K562 (cell line): Measurements from ENCODE around the gene EIF4E. TPM values are rescaled to one million over a fixed set of nuclear protein-coding genes. Genes with fewer than 3 reads are reported as not detected.

Source experiments
- GATAD2B ChIP-seq: fragments of 450-650 bp; IDR thresholded peaks from 2 replicates; pipeline ENCODE4 v1.6.1; 2017; ENCODE audit warnings: mild to moderate bottlenecking, borderline replicate concordance
- HLTF ChIP-seq: fragments of 450-650 bp; IDR thresholded peaks from 2 replicates; pipeline ENCODE4 v1.6.1; 2016
- MEIS2 ChIP-seq: fragments of 450-650 bp; IDR thresholded peaks from 2 replicates; pipeline ENCODE4 v1.6.1; 2014; ENCODE audit warnings: mild to moderate bottlenecking; ENCODE audit not compliant: partially characterized antibody
- MTA1 ChIP-seq: fragments of 450-650 bp; IDR thresholded peaks from 2 replicates; pipeline ENCODE4 v1.6.1; 2017; ENCODE audit warnings: borderline replicate concordance
- MYBL2 ChIP-seq, 2 experiments: fragments of 450-650 bp in 1 of 2; sonication (generic) in 1 of 2; formaldehyde crosslinking in 1 of 2; IDR thresholded peaks; 2 replicates each; pipeline versions ENCODE4 v1.6.1 to v1.8.1; 2017 to 2022; ENCODE audit warnings: borderline replicate concordance in 1 of 2, inconsistent platforms in 1 of 2, low read depth in 1 of 2, mild to moderate bottlenecking in 1 of 2, missing genetic modification reagents in 1 of 2, moderate library complexity in 1 of 2
- POLR2G ChIP-seq: fragments of 200-400 bp; formaldehyde crosslinking; IDR thresholded peaks from 2 replicates; pipeline ENCODE4 v1.6.1; 2017; ENCODE audit warnings: low read depth, mild to moderate bottlenecking, antibody characterized with exemption, low read length, moderate library complexity
- POLR3G ChIP-seq: IDR thresholded peaks from 2 replicates; pipeline ENCODE4 v1.6.1; 2011; ENCODE audit not compliant: insufficient read length, insufficient replicate concordance; ENCODE audit errors: extremely low read depth
- PTTG1 ChIP-seq: fragments of 450-650 bp; IDR thresholded peaks from 2 replicates; pipeline ENCODE4 v1.6.1; 2016; ENCODE audit warnings: low read depth, mild to moderate bottlenecking, missing genetic modification characterization, missing compliant biosample characterization
- RBM17 ChIP-seq: fragments of 200-400 bp; formaldehyde crosslinking; IDR thresholded peaks from 2 replicates; pipeline ENCODE4 v1.6.1; 2017; ENCODE audit warnings: low read depth, mild to moderate bottlenecking, low read length, borderline replicate concordance
- RBM22 ChIP-seq: fragments of 200-400 bp; formaldehyde crosslinking; IDR thresholded peaks from 2 replicates; pipeline ENCODE4 v1.6.1; 2018; ENCODE audit warnings: low read length, low read depth; ENCODE audit not compliant: poor library complexity, severe bottlenecking
- SIX5 ChIP-seq, 2 experiments: IDR thresholded peaks; 2 replicates each; pipeline ENCODE4 v1.6.1; 2011; ENCODE audit warnings: low read length in 2 of 2, borderline replicate concordance in 1 of 2, low read depth in 1 of 2, mild to moderate bottlenecking in 1 of 2, moderate library complexity in 1 of 2; ENCODE audit not compliant: insufficient read depth in 1 of 2
- ZNF316 ChIP-seq: fragments of 450-650 bp; IDR thresholded peaks from 2 replicates; pipeline ENCODE4 v1.6.1; 2016
- polyA plus RNA-seq, 8 experiments: library from polyadenylated mRNA; depleted of rRNA in 4 of 8; stranded (reverse) in 5 of 8; unstranded in 3 of 8; fragments of >200 nt; fragmentation: Nextera tagmentation in 2 of 8; fragmentation: Illumina TruSeq in 1 of 8; extraction: Ambion mirVana in 2 of 8; extraction: Trizol in 1 of 8; gene quantifications; 2 replicates each; pipeline versions ENCODE4 v1.2.1 to v1.2.3, GENCODE V29; 2011 to 2014; ENCODE audit warnings: inconsistent platforms in 1 of 8, missing spikeins in 1 of 8
- total RNA-seq, 7 experiments: library from RNA; depleted of rRNA in 6 of 7; stranded (reverse); fragments of >200 nt in 6 of 7; fragmentation: Illumina TruSeq in 2 of 7; extraction: Trizol in 2 of 7; gene quantifications; 2 replicates each; pipeline versions ENCODE4 v1.2.1 to v1.2.3, GENCODE V29; 2011 to 2021; ENCODE audit warnings: low replicate concordance in 1 of 7
- TF ChIP-seq, protein P1 (sequence below): fragments of 250-450 bp; sonication (Bioruptor Pico); IDR thresholded peaks from 2 replicates; pipeline ENCODE4 v1.5.0; 2021
- TF ChIP-seq, protein P2 (sequence below), 2 experiments: IDR thresholded peaks; 2 replicates each; pipeline ENCODE4 v1.6.1; 2012; ENCODE audit warnings: improper control_type of control experiment in 2 of 2, low read depth in 2 of 2, low read length in 2 of 2, borderline replicate concordance in 1 of 2
- TF ChIP-seq, protein P3 (sequence below), 2 experiments: IDR thresholded peaks; 2 replicates each; pipeline ENCODE4 v1.6.1; 2011; ENCODE audit warnings: borderline replicate concordance in 1 of 2, control low read depth in 1 of 2, low read depth in 1 of 2, low read length in 1 of 2, mild to moderate bottlenecking in 1 of 2, mixed read lengths in 1 of 2, moderate library complexity in 1 of 2; ENCODE audit not compliant: insufficient read depth in 1 of 2, insufficient read length in 1 of 2, poor library complexity in 1 of 2, severe bottlenecking in 1 of 2; ENCODE audit errors: extremely low read depth in 1 of 2
- TF ChIP-seq, protein P4 (sequence below): IDR thresholded peaks from 2 replicates; pipeline ENCODE4 v1.6.1; 2014; ENCODE audit warnings: antibody characterized with exemption
- TF ChIP-seq, protein P5 (sequence below): fragments of 200-800 bp; sonication (Bioruptor generic); IDR thresholded peaks from 2 replicates; pipeline ENCODE4 v1.6.1; 2017; ENCODE audit warnings: missing genetic modification characterization, missing compliant biosample characterization

Gene EIF4E
- total and polyA plus RNA-seq, 9 of the 15 experiments (the other 6 are each of a cell fraction or from before 2014, with no cell fraction given), result 164 to 489 (median 179) TPM

DNA sequence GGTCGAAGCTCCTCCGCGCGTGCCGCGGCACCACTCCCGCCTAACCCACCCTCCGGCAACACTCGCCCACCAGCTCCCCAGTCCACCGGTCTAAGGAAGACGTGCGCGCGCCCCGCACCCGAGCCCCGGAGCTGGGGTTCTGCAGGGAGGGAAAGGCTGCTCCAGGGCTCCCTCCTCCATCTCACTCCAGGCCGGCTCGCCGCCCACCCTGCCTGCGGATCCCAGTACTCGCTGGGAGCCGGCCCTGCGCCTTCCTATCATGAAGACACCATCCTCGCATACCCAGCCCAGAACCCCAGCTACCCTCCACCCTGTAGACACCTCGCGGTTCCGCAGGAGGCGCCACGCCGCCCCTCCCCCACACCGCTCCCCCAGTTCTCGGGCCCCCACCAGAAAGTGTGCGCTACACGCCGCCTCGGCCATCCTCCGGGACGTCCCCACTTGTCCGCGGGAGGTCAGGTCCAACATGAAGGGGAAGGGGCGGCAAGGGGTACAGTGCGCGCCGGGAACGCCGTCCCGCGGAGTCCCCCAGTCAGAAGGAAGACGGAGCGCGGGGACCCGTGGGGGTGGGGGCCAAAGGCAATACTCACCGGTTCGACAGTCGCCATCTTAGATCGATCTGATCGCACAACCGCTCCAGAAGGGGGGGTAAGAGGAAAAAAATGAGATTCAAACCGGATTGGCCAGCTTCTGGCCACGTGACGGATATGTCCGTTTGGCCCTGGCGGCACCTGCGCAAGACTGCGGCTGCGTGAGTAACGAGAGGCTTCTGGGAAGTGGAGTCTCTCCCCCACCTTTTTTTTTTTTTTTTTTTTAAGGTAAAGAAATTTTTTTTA is at the start of gene EIF4E (continued):
- TF ChIP-seq, protein P1, sequence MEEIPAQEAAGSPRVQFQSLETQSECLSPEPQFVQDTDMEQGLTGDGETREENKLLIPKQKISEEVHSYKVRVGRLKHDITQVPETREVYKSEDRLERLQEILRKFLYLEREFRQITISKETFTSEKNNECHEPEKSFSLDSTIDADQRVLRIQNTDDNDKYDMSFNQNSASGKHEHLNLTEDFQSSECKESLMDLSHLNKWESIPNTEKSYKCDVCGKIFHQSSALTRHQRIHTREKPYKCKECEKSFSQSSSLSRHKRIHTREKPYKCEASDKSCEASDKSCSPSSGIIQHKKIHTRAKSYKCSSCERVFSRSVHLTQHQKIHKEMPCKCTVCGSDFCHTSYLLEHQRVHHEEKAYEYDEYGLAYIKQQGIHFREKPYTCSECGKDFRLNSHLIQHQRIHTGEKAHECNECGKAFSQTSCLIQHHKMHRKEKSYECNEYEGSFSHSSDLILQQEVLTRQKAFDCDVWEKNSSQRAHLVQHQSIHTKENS (CRISPR knock-in tag), result no peak
- peak; percentile 16; the same call in 1 of the 2 replicates for TF ChIP-seq ZNF316
- no peak for TF ChIP-seq RBM17
- TF ChIP-seq SIX5 (IDR thresholded peaks at IDR 0.05; ENCODE audit: borderline replicate concordance in 1 of 2, insufficient read depth in 1 of 2, low read depth in 1 of 2, low read length in 2 of 2), result peak; percentile 31 to 49; a peak in 3 of 4 replicates
- TF ChIP-seq RBM22, result peak; percentile 65
- peak; percentile 53 for TF ChIP-seq MEIS2
- TF ChIP-seq, protein P2, sequence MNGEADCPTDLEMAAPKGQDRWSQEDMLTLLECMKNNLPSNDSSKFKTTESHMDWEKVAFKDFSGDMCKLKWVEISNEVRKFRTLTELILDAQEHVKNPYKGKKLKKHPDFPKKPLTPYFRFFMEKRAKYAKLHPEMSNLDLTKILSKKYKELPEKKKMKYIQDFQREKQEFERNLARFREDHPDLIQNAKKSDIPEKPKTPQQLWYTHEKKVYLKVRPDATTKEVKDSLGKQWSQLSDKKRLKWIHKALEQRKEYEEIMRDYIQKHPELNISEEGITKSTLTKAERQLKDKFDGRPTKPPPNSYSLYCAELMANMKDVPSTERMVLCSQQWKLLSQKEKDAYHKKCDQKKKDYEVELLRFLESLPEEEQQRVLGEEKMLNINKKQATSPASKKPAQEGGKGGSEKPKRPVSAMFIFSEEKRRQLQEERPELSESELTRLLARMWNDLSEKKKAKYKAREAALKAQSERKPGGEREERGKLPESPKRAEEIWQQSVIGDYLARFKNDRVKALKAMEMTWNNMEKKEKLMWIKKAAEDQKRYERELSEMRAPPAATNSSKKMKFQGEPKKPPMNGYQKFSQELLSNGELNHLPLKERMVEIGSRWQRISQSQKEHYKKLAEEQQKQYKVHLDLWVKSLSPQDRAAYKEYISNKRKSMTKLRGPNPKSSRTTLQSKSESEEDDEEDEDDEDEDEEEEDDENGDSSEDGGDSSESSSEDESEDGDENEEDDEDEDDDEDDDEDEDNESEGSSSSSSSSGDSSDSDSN (IDR thresholded peaks at IDR 0.05; ENCODE audit: borderline replicate concordance in 1 of 2, low read depth in 2 of 2, low read length in 2 of 2), result 0 out of 4 replicates have a peak, but pooled peaks have one; percentile 18 to 35
- TF ChIP-seq, protein P3, sequence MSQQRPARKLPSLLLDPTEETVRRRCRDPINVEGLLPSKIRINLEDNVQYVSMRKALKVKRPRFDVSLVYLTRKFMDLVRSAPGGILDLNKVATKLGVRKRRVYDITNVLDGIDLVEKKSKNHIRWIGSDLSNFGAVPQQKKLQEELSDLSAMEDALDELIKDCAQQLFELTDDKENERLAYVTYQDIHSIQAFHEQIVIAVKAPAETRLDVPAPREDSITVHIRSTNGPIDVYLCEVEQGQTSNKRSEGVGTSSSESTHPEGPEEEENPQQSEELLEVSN (IDR thresholded peaks at IDR 0.05; ENCODE audit: borderline replicate concordance in 1 of 2, extremely low read depth in 1 of 2, insufficient read depth in 1 of 2, insufficient read length in 1 of 2, low read depth in 1 of 2, low read length in 1 of 2, poor library complexity in 1 of 2, severe bottlenecking in 1 of 2), result peak in 1 of 2 experiments; percentile 74
- TF ChIP-seq PTTG1 (tag), result no peak
- TF ChIP-seq, protein P4, sequence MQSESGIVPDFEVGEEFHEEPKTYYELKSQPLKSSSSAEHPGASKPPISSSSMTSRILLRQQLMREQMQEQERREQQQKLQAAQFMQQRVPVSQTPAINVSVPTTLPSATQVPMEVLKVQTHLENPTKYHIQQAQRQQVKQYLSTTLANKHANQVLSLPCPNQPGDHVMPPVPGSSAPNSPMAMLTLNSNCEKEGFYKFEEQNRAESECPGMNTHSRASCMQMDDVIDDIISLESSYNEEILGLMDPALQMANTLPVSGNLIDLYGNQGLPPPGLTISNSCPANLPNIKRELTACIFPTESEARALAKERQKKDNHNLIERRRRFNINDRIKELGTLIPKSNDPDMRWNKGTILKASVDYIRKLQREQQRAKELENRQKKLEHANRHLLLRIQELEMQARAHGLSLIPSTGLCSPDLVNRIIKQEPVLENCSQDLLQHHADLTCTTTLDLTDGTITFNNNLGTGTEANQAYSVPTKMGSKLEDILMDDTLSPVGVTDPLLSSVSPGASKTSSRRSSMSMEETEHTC, result no peak
- TF ChIP-seq POLR2G, result peak; percentile 94
- TF ChIP-seq GATAD2B, result peak; percentile 26; the same call in 1 of the 2 replicates
- peak; percentile 52; the same call in 1 of the 2 replicates for TF ChIP-seq MTA1
- TF ChIP-seq MYBL2 (IDR thresholded peaks at IDR 0.05; ENCODE audit: low read depth), result peak; percentile 97
- TF ChIP-seq MYBL2 (CRISPR knock-in tag; IDR thresholded peaks at IDR 0.05; ENCODE audit: borderline replicate concordance), result no peak
- peak; percentile 84 for TF ChIP-seq HLTF
- TF ChIP-seq, protein P5, sequence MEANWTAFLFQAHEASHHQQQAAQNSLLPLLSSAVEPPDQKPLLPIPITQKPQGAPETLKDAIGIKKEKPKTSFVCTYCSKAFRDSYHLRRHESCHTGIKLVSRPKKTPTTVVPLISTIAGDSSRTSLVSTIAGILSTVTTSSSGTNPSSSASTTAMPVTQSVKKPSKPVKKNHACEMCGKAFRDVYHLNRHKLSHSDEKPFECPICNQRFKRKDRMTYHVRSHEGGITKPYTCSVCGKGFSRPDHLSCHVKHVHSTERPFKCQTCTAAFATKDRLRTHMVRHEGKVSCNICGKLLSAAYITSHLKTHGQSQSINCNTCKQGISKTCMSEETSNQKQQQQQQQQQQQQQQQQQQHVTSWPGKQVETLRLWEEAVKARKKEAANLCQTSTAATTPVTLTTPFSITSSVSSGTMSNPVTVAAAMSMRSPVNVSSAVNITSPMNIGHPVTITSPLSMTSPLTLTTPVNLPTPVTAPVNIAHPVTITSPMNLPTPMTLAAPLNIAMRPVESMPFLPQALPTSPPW (CRISPR knock-in tag), result peak; percentile 97
- no peak for TF ChIP-seq POLR3G
